Erythroblast (primary cell): ENCODE results near the gene ASPDH.

ENCODE experiments used
- GATA1 ChIP-seq: IDR thresholded peaks from 2 replicates; pipeline ENCODE4 v1.6.1; 2011; ENCODE audit warnings: low read depth, mild to moderate bottlenecking, control low read depth, low read length, moderate library complexity
- POLR2A ChIP-seq: IDR thresholded peaks from 2 replicates; pipeline ENCODE4 v1.6.1; 2011; ENCODE audit warnings: mild to moderate bottlenecking, low read length

DNA sequence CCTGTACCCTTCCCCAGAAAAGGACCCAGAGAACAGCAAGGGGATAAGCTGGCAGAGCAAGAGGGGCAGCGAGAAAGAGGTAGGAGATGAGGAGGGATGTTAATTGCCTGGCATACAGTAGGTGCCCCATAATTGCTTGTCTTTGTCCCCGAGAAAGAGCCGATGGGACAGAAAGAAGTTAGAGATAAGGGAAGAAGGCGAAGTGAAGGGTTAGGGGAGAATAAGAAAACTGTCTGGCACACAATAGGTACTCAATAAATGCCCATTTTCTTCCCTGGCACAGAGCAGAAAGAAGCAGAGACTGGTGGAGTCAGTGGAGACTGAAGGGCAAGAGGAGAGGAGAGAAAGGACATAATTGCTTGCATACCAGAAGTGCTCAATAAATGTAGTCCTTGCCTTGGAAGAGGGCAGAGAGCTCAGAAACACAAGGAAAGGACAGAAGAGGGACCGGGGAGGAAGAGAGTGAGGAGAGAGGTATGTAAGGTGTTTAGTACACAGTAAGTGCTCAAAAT lies 18.6 kb downstream of the ASPDH start:
- TF ChIP-seq POLR2A (no peak), GATA1 (no peak)
